Tibial artery (tissue), 4 donors: Measurements from ENCODE around the gene PEX5L.

ENCODE experiments used
- DNase-seq, 2 donors: peaks; one replicate each; pipeline ENCODE4 v3.0.0-alpha.2; 2019
- H3K27ac ChIP-seq, 2 donors: fragments of 200-600 bp; sonication (generic) in 1 of 2; 1 replicate in 1 of 2; 2 replicates in 1 of 2; pipeline ENCODE4 v1.5.1; 2018 to 2019; ENCODE audit warnings: mild to moderate bottlenecking in 1 of 2
- H3K27me3 ChIP-seq, 2 donors: fragments of 200-600 bp; sonication (generic) in 1 of 2; one replicate each; pipeline versions ENCODE4 v1.5.1 to v1.6.0; 2016 to 2019
- H3K36me3 ChIP-seq, 3 donors: fragments of 200-600 bp; sonication (generic) in 2 of 3; one replicate each; pipeline ENCODE4 v1.5.1; 2016 to 2019; ENCODE audit warnings: mild to moderate bottlenecking in 2 of 3
- H3K4me1 ChIP-seq, 4 donors: fragments of 200-600 bp; sonication (generic) in 2 of 4; 1 replicate in 3 of 4; 2 replicates in 1 of 4; pipeline ENCODE4 v1.5.1; 2016 to 2019
- H3K4me3 ChIP-seq, 2 donors: fragments of 200-600 bp; sonication (generic) in 1 of 2; 1 replicate in 1 of 2; 2 replicates in 1 of 2; pipeline ENCODE4 v1.5.1; 2018 to 2019; ENCODE audit warnings: mild to moderate bottlenecking in 2 of 2
- H3K9me3 ChIP-seq, 3 donors: fragments of 200-600 bp; sonication (generic) in 1 of 3; one replicate each; pipeline ENCODE4 v1.5.1; 2016 to 2019
- CTCF ChIP-seq, 2 experiments: fragments of 200-600 bp in 1 of 2; fragments of 450-650 bp in 1 of 2; IDR thresholded peaks; one replicate each; pipeline ENCODE4 v1.5.1; 2017 to 2019; ENCODE audit warnings: antibody characterized with exemption in 2 of 2, mild to moderate bottlenecking in 1 of 2, moderate library complexity in 1 of 2
- intact Hi-C: fragments of 100-400 bp; cut with DNase I; formaldehyde crosslinking; loops from one replicate; pipeline ENCODE4 v1.15.0; 2023; ENCODE audit warnings: low total_unique reads

PEX5L gene

DNA sequence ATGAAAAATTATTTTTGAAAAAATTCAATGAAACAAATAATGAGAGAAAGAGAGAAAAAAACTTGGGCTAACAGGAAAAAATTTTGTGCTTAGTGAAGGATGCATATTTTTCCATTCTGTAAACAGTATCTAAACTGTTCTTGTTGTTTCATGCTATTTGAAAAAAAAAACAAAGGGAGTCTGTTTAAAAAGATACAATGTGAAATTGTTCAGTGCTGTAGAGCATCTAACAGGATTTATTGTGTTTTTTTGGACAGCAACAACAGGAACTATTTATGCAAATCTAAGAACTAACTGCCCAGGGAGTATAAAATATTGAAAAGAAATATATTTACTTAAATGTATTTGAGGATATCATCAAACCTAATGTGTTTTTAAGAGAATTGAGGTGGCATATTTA is 55.1 kb downstream of the PEX5L start:
- Histone ChIP-seq H3K27me3 (no peaks in the 10 kb centered on the region), H3K9me3 (no peaks in the 10 kb centered on the region), H3K4me3 (no peak overlapping the region), H3K4me1 (no peaks in the 10 kb centered on the region), H3K27ac (no peak overlapping the region), H3K36me3 (no peaks in the 10 kb centered on the region)
- no peak for TF ChIP-seq CTCF (IDR thresholded peaks at IDR 0.05)
- no peak for DNase-seq
- intact Hi-C loops, result no loop called here

DNA sequence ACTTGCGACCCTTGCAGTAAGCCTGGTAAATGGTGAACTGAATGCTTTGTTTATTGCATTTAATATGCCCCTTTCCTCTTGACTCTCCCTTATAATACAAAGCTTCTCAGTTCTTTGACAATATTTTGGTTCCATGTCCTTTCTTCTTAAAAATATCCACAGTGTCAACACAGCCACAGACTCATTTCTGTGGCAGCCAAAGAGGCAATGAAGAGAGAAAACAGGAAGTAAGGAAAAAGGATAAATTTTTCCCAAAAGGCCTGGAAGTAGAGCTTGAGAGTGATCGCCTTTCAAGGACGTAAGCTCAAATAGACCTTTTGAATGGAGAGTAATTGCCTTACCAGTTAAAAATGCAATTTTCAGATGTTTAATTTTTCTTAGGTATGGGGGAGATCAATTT is 59.4 kb downstream of the PEX5L start:
- TF ChIP-seq CTCF (IDR thresholded peaks at IDR 0.05), result no peak
- no peaks in the 10 kb centered on the region for H3K9me3 ChIP-seq
- H3K4me1 ChIP-seq, result no peaks in the 10 kb centered on the region
- no peak overlapping the region for H3K4me3 ChIP-seq
- H3K27ac ChIP-seq, result no peak overlapping the region
- intact Hi-C loops, result no loop called here
- no peak for DNase-seq
- H3K36me3 ChIP-seq, result no peaks in the 10 kb centered on the region
- no peaks in the 10 kb centered on the region for H3K27me3 ChIP-seq

GRCh38 chr3:179973931-179974361 is 62.8 kb downstream of the PEX5L start:
- intact Hi-C loops, result no loop called here
- TF ChIP-seq CTCF (IDR thresholded peaks at IDR 0.05), result no peak
- DNase-seq, result no peak
- Histone ChIP-seq H3K9me3 (no peaks in the 10 kb centered on the region), H3K27me3 (no peaks in the 10 kb centered on the region), H3K27ac (no peak overlapping the region), H3K4me3 (no peak overlapping the region), H3K4me1 (no peaks in the 10 kb centered on the region), H3K36me3 (no peaks in the 10 kb centered on the region)

DNA sequence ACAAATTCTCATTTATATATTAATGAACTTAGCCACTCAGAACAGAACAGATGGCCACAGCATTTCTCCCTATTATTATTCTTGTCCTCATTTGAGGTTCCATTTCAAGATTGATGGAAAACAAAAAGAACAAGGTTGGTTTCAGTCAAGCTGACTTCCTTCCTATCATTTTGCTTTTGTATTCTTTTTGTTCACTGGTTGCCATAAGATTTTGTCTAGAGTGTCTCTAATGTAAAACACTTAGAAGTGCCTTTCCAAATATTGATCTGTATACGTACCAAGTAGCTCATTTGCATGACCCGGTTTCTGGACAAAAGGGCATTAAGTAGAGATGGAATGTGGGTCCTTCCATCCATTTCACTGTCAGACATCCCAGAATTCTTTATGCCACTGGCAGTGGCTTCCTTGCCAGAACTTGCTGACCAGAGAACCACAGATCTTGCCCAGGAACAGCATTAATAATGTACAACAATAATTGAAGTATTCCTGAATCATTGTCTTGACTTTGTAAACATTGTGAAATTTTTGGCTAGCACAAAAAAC is 63.8 kb downstream of the PEX5L start:
- TF ChIP-seq CTCF (IDR thresholded peaks at IDR 0.05), result no peak
- Histone ChIP-seq H3K27ac (no peak overlapping the region), H3K27me3 (no peaks in the 10 kb centered on the region), H3K4me1 (no peaks in the 10 kb centered on the region), H3K9me3 (no peaks in the 10 kb centered on the region), H3K36me3 (no peaks in the 10 kb centered on the region), H3K4me3 (no peak overlapping the region)
- DNase-seq, result no peak
- intact Hi-C loops, result no loop called here

- H3K27me3 ChIP-seq, result no peaks in the 10 kb centered on the region
- no peaks in the 10 kb centered on the region for H3K4me1 ChIP-seq
- no peaks in the 10 kb centered on the region for H3K9me3 ChIP-seq
- intact Hi-C loops, result no loop called here
- no peak for TF ChIP-seq CTCF (IDR thresholded peaks at IDR 0.05)
- no peak overlapping the region for H3K27ac ChIP-seq
- H3K36me3 ChIP-seq, result no peaks in the 10 kb centered on the region
- H3K4me3 ChIP-seq, result no peak overlapping the region
- no peak for DNase-seq
Observed at GRCh38 chr3:179971280-179971679, 65.5 kb downstream of the PEX5L start.

DNA sequence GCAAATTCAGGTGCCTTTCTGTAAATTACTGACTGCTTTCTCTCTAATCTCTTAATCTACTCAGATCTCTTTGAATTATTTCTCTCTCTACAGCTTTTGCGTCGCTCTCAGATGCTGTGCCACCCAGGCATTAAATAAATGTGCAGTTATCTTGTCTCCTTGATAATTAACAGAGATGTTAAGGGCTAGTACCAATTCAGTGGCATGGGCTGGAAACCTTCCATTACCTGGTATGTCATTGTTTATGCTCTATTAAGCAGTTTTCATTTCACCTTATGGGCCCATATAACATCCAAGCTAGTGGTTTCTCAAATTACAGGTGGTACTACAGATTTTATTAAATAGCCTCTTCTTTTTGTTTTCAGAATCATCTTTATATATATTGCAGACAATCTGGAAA is 66.0 kb downstream of the PEX5L start:
- Histone ChIP-seq H3K4me3 (no peak overlapping the region), H3K4me1 (no peaks in the 10 kb centered on the region), H3K9me3 (no peaks in the 10 kb centered on the region), H3K36me3 (no peaks in the 10 kb centered on the region), H3K27ac (no peak overlapping the region), H3K27me3 (no peaks in the 10 kb centered on the region)
- no peak for DNase-seq
- intact Hi-C loops, result no loop called here
- TF ChIP-seq CTCF (IDR thresholded peaks at IDR 0.05), result no peak
